GM18870 (cell line): ENCODE measurements around the gene DCAF17.
"Not testable (repeated sequence)": the region's sequence is repeated elsewhere in the genome, so short reads cannot be mapped to it uniquely, and the experiment has no call there.

Source experiments
- ATAC-seq: cut with Tn5 transposase; IDR thresholded peaks from one replicate; pipeline ENCODE4 v1.9.1; 2021; ENCODE audit warnings: moderate library complexity; ENCODE audit not compliant: unreplicated experiment

DCAF17 gene

DNA sequence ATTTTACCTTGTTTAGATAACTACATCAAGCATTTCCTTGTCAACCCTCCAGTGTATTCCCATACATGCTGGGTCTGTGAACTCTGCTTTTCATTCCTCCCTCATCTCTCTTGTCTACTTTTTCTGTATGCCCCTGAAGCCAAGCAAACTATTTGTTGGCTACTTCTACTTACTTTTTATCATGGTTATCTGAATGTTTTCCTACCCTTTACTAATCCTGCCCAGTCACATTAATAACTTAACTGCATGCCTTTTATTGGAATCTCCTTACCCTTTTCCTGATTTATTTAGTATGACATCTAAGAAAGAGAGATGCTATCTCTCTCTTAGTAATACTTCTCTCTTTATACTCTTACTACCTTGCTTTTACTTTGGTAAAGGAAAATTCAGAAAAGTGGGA is 17.0 kb downstream of the DCAF17 start:
- no peak for ATAC-seq

GRCh38 chr2:171452773-171453172 is 18.7 kb downstream of the DCAF17 start:
- ATAC-seq: no peak

GRCh38 chr2:171459498-171459897 is 25.5 kb downstream of the DCAF17 start:
- no peak for ATAC-seq

DNA sequence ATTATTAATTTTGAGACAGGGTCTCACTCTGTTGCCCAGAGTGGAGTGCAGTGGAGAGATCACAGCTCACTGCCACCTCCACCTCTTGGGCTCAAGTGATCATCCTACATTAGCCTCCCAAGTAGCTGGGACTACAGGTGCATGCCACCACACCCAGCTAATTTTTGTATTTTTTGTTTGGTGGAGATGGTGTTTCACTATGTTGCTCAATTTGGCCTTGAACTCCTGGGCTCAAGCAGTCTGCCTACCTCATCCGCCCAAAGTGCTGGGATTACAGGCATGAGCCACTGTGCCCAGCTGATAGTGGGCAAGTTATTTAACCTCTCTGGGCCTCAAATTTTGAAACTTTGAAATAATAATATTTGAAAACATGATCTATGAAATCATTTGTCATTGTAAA is 26.5 kb downstream of the DCAF17 start:
- ATAC-seq: no peak

- no peak for ATAC-seq
Observed at GRCh38 chr2:171469176-171469575, 35.1 kb downstream of the DCAF17 start.

GRCh38 chr2:171470129-171470528 is 36.1 kb downstream of the DCAF17 start:
- no peak for ATAC-seq

DNA sequence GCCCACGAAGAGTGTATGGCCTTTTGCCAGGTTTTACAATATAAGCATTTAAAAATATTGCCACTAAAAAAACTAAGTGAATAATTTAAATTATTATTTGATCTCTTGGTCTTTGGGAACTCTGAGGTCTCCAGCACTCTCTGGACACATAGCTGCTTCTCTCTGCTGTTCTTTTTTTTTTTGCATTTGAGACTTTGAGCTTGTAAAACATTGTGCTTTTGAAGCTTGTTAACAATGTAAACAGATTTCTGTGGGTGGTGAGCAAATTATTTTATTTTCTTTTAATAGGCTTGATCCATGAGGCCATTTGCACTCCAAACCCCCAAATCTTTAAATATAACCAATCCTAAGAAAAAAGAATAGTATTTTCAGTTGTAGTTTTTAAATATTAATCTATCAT is 42.0 kb downstream of the DCAF17 start:
- ATAC-seq: no peak

GRCh38 chr2:171478345-171478744 is 44.3 kb downstream of the DCAF17 start:
- ATAC-seq: no peak

DNA sequence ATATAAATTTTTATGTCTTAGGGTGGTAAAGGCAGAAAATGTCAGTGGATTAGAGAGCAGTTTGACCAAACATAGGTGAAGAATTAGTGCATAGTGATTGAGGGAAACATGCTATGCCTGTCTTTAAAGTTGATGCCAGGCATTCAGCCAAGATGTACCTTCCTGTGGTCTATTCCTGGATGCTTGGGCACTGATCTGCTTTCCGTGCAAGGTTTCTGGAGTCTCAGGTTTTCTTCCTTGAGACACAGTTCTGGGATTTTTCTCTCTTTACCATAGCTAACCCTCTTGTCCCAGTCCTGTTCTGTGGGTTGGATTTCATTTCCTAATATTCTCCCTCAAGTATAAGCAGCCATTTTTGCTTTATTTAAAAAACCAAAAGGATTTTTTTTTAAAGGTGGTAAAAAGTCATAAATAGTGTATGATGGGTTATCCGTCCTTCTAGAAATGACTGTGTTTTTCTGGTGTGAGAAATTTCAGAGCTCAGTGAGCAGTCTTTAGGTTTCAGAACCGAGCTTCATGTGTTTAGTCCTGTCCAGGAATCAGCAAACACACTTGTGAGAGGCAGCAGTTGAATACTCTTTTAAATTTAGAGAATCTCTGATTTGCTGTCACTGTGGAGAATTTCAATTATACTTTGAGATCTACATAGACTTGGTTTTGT is 45.3 kb downstream of the DCAF17 start:
- no peak for ATAC-seq

DNA sequence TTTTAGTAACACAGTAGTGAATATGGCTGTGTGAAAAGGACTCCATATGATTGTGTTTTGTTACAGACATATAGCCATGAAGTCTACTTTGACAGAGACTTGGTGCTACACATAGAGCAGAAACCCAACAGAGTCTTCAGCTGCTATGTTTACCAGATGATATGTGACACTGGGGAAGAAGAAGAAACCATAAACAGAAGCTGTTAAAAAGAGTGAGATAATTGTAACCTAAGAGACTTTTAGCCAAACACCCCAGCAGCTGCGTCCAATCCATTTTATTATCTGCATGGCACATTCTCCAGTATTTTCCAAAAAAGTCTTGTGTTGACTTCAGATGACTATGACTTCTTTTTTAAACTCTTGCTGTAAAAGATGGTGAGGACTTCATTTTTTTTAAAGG is 46.9 kb downstream of the DCAF17 start:
- no peak for ATAC-seq

DNA sequence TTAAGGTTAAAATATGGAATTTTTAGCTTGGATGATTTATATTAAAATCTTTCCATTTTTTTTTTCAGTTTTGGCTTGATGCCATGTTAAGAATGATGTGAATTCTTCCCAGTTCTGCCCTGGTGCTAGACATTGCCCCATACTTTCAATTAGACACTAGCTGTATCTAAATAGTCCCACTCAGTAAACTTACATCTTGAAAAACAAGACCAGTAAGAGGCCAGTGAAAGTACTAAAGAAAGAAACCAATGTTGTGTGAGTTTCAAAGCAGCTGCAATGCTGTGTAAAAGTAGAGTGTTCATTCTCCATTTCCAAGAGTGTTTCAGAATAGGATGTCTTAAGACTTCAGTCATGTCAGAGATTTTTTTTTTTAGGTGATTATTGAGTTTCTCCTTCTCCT is 48.3 kb downstream of the DCAF17 start:
- no peak for ATAC-seq

DNA sequence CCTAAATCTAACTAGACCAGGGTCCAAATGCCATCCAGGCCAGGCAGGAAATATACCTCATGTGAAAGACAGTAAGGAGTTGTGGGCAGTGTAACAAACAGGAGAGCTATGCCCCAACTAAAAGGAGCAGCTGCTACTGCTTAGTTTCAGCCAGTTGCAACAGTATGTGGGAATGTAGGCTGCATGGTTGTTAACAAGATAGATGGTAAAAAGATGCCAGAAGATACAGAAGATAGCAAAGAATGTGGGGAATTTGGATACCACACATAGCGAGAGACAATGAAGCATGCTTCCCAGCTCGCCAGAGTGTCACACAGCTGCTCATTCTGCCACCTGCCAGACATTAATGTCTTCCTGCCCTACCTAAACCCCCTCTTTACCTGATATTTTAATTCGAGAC is 48.9 kb downstream of the DCAF17 start:
- no peak for ATAC-seq

DNA sequence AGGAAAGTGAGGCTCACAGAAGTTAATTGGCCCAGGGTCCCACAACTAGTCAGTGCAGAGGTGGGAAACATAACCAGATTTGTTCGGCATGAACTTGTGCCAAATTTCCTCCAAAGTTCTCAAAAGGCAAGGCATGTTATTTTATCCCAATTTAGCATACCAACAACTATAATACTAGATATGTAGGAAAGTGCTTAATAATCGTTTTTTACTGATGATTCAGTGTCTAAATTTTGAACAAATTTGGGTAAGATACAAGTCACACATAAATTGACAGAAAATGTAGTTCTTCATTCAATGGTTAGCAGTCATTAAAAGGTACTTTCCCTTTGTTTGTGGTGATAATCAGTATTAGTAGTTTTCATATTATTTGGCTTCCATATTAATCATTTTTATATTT is 49.8 kb downstream of the DCAF17 start:
- ATAC-seq: no peak

GRCh38 chr2:171485116-171485515 is 51.1 kb downstream of the DCAF17 start:
- ATAC-seq: no peak

DNA sequence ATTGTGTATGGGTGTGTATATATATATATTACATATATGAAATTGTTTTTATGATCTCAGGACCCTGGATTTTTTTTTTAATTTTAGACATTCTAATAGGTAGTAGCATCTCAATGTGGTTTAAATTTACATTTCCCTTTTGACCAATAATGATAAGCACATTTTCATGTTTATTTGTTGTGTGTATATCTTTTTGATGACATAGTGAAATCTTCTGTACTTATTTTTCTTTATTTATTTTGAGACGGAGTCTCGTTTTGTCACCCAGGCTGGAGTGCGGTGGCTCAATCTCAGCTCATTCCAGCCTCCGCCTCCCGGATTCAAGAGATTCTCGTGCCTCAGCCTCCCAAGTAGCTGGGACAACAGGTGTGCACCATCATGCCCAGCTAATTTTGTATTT is 53.2 kb downstream of the DCAF17 start:
- ATAC-seq: no peak

- ATAC-seq: no peak
Observed at GRCh38 chr2:171487803-171488259, 53.8 kb downstream of the DCAF17 start.

DNA sequence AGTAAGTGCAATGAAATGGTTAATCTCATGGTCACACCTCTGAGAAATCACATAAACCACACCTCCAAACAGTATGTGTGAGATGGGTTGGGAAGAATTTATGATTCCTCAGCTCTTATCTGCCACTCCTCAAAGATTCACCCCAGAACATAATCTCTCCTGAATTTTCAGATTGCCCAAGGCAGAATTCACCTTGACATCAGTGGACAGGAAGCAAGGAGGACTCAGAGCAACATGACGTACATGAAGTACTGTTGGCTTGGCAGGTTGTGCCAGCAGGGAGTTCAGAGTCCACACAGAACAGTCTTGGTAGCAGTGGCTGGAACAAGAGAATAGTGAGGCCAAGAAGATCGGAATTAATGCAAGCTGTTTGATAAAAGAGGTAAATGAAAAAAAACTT is 56.6 kb downstream of the DCAF17 start:
- ATAC-seq: no peak

DNA sequence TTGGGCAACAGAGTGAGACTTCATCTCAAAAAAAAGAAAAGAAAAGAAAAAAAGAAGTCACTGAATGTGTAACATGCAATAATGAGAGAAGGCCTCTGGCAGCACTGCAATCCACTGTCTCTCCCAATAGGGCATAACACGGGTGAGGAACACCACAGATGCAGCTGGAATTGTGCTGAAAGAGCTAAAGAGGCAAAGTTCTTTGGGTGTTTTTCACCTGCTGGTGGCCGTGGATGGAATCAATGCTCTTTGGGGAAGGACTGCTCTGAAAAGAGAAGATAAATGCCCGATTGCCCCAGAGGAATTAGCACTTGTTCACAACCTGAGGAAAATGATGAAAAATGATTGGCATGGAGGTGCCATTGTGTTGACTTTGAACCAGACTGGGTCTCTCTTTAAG is 57.3 kb downstream of the DCAF17 start:
- ATAC-seq: no peak

DNA sequence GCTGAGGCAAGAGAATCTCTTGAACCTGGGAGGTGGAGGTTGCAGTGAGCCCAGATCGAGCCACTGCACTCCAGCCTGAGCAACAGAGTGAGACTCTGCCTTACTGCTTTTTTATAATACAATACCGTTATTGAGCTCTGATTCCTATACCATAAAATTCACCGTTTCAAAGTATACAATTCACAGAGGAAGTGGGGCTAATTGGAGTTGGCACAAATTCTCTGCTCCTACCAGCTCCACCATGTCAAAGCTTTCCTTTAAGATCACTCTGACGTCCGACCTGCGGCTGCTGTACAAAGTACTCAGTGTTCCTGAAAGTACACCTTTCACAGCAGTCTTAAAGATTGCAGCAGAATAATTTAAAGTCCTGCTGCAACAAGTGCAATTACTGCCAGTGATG is 58.6 kb downstream of the DCAF17 start:
- no peak for ATAC-seq

DNA sequence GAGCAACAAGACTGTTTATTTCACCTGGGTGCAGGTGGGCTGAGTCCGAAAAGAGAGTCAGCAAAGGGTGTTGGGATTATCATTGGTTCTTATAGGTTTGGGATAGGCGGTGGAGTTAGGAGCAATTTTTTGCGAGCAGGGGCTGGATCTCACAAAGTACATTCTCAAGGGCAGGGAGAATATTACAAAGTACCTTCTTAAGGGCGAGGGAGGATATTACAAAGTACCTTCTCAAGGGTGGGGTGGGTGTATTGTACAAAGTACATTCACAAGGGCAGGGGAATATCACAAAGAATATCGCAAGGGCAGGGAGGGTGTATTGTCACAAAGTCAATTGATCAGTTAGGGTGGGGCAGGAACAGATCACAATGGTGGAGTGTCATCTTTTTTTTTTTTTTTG is 63.6 kb downstream of the DCAF17 start:
- not testable (repeated sequence) for ATAC-seq

DNA sequence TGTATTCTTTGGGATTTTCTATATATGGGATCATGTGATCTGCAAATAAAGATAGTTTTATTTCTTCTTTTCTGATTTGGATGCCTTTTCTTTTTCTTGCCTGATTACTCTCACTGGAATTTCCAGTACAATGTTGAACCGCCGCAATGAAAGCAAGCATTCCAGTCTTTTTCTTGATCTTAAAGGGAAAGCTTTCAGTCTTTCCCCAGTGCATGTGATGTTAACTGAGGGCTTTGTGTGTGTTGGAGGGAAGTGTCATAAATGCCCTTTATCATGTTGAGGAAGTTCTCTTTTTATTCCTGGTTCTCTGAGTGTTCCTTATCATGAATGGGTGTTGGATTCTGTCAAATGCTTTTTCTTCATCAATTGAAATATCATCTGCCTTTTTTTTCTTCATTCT is 71.3 kb downstream of the DCAF17 start:
- ATAC-seq: no peak

DNA sequence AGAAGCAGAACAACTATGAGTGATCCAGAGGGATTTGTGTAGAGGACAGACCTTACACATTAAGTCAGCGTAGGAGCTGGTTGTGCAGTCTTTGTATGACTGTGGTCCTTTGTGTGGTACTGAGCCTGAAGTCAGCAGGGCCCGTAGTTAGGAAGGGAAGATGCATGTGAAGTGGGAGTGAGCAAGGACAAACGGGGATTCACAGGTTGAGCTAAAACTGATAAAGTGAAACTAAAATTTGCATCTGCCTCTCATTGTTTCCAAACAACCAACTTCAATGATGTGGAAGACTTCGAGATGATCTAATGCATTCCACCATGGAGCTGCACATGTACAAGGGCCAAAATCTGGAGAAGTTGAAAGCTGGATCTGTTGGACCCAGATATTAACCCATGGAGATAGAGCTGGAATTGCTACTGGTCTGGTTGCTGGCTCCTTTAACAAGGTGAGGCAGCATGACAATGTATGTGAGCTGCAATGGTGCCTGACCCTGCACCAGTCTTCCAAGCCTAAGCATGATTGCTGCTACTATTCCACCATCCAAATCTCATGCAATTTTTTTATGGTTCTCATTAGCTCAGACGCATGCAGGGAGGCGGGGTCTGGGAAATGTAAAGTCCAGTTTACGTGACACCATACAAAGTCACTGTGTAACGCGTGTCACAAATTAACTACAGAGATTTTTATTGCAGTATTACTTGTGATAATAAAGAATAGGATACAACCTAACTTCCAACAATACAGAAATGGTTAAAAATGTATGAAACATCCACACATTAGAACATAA is 76.1 kb downstream of the DCAF17 start:
- peak; percentile 79 for ATAC-seq

GRCh38 chr2:171512014-171512413 is 78.0 kb downstream of the DCAF17 start:
- ATAC-seq: no peak
